IMR-90 (cell line): Measurements from ENCODE around the gene THPO.

Experiments
- CEBPB ChIP-seq: IDR thresholded peaks from 2 replicates; pipeline ENCODE4 v1.6.1; 2012; ENCODE audit warnings: low read depth, low read length, improper control_type of control experiment
- CHD1 ChIP-seq: IDR thresholded peaks from 2 replicates; pipeline ENCODE4 v1.6.1; 2012; ENCODE audit warnings: low read depth, low read length, improper control_type of control experiment
- FOS ChIP-seq: fragments of 150-350 bp; IDR thresholded peaks from 2 replicates; pipeline ENCODE4 v1.6.1; 2016; ENCODE audit warnings: low read depth, low read length
- MAFK ChIP-seq: IDR thresholded peaks from 2 replicates; pipeline ENCODE4 v1.6.1; 2012; ENCODE audit warnings: low read depth, low read length, improper control_type of control experiment
- MAZ ChIP-seq: IDR thresholded peaks from 2 replicates; pipeline ENCODE4 v1.6.1; 2012; ENCODE audit warnings: low read depth, mild to moderate bottlenecking, low read length, improper control_type of control experiment, moderate library complexity, borderline replicate concordance
- POLR2A ChIP-seq: IDR thresholded peaks from 2 replicates; pipeline ENCODE4 v1.6.1; 2012; ENCODE audit warnings: mild to moderate bottlenecking, low read depth, low read length
- RAD21 ChIP-seq: IDR thresholded peaks from 2 replicates; pipeline ENCODE4 v1.6.1; 2012; ENCODE audit warnings: low read length, improper control_type of control experiment
- RCOR1 ChIP-seq: IDR thresholded peaks from 2 replicates; pipeline ENCODE4 v1.6.1; 2012; ENCODE audit warnings: mild to moderate bottlenecking, low read length, improper control_type of control experiment; ENCODE audit not compliant: insufficient replicate concordance
- RFX5 ChIP-seq: IDR thresholded peaks from 2 replicates; pipeline ENCODE4 v1.8.0; 2012; ENCODE audit warnings: low read depth, mild to moderate bottlenecking, low read length, moderate library complexity
- SMC3 ChIP-seq: fragments of 150-350 bp; IDR thresholded peaks from 2 replicates; pipeline ENCODE4 v1.6.1; 2016; ENCODE audit warnings: low read depth, mild to moderate bottlenecking, antibody characterized with exemption, low read length, moderate library complexity
- TF ChIP-seq, protein P1 (sequence below): conservative IDR thresholded peaks from 2 replicates; pipeline ENCODE4 v1.5.1; 2012; ENCODE audit warnings: mild to moderate bottlenecking, low read depth, low read length, improper control_type of control experiment
- TF ChIP-seq, protein P2 (sequence below): fragments of 150-350 bp; IDR thresholded peaks from 2 replicates; pipeline ENCODE4 v1.6.1; 2016; ENCODE audit warnings: low read depth, mild to moderate bottlenecking, low read length, moderate library complexity, borderline replicate concordance
- TF ChIP-seq, protein P3 (sequence below): fragments of 150-350 bp; IDR thresholded peaks from 2 replicates; pipeline ENCODE4 v1.6.1; 2017; ENCODE audit warnings: mild to moderate bottlenecking, antibody characterized with exemption, low read length, low read depth

DNA sequence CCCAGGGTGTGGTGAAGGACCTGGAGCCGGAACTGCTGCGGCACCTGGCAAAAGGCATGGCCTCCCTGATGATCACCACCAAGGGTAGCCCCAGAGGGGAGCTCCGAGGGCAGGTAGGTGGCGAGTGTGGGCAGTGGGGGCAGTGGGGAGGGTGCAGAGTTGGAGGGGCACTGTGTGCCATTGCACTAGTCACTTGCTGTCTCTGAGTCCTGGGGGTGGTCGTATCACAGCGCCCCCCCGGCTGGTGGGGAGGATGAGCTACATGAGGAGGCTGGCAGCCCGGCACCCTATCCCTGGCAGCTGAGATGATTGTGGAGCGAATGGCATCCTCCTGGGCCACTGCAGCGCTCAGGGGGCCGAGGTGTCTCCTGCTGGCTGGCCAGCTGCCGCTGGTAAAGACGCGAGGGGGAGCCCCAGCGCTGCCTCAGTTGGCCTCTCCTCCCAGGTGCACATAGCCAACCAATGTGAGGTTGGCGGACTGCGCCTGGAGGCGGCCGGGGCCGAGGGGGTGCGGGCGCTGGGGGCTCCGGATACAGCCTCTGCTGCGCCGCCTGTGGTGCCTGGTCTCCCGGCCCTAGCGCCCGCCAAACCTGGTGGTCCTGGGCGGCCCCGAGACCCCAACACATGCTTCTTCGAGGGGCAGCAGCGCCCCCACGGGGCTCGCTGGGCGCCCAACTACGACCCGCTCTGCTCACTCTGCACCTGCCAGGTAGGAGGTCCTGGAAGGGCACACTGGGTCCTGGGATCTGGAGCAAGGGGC lies 8.2 kb upstream of the THPO start:
- TF ChIP-seq MAFK (no peak), RAD21 (no peak), CHD1 (no peak), RFX5 (no peak), POLR2A (no peak), FOS (no peak), MAZ (no peak), CEBPB (no peak), SMC3 (no peak), RCOR1 (no peak)
- TF ChIP-seq, protein P1, sequence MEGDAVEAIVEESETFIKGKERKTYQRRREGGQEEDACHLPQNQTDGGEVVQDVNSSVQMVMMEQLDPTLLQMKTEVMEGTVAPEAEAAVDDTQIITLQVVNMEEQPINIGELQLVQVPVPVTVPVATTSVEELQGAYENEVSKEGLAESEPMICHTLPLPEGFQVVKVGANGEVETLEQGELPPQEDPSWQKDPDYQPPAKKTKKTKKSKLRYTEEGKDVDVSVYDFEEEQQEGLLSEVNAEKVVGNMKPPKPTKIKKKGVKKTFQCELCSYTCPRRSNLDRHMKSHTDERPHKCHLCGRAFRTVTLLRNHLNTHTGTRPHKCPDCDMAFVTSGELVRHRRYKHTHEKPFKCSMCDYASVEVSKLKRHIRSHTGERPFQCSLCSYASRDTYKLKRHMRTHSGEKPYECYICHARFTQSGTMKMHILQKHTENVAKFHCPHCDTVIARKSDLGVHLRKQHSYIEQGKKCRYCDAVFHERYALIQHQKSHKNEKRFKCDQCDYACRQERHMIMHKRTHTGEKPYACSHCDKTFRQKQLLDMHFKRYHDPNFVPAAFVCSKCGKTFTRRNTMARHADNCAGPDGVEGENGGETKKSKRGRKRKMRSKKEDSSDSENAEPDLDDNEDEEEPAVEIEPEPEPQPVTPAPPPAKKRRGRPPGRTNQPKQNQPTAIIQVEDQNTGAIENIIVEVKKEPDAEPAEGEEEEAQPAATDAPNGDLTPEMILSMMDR: no peak
- TF ChIP-seq, protein P2, sequence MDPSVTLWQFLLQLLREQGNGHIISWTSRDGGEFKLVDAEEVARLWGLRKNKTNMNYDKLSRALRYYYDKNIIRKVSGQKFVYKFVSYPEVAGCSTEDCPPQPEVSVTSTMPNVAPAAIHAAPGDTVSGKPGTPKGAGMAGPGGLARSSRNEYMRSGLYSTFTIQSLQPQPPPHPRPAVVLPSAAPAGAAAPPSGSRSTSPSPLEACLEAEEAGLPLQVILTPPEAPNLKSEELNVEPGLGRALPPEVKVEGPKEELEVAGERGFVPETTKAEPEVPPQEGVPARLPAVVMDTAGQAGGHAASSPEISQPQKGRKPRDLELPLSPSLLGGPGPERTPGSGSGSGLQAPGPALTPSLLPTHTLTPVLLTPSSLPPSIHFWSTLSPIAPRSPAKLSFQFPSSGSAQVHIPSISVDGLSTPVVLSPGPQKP: no peak
- TF ChIP-seq, protein P3, sequence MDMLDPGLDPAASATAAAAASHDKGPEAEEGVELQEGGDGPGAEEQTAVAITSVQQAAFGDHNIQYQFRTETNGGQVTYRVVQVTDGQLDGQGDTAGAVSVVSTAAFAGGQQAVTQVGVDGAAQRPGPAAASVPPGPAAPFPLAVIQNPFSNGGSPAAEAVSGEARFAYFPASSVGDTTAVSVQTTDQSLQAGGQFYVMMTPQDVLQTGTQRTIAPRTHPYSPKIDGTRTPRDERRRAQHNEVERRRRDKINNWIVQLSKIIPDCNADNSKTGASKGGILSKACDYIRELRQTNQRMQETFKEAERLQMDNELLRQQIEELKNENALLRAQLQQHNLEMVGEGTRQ: no peak
